Stomach (tissue), 9 donors: ENCODE results near the gene KCNG2. TPM values are rescaled to one million over a fixed set of nuclear protein-coding genes. Genes with fewer than 3 reads are reported as not detected.

ENCODE experiments used
- DNase-seq, 2 donors: peaks; one replicate each; pipeline versions ENCODE4 v3.0.0 to v3.0.0-alpha.2; 2013 to 2019
- H3K27ac ChIP-seq, 5 donors: fragments of 200-600 bp in 4 of 5; sonication (generic) in 4 of 5; one replicate each; pipeline ENCODE4 v1.5.1; 2013 to 2019; ENCODE audit warnings: mild to moderate bottlenecking in 1 of 5, moderate library complexity in 1 of 5
- H3K27me3 ChIP-seq, 3 donors: fragments of 200-600 bp; sonication (generic); one replicate each; pipeline ENCODE4 v1.5.1; 2017 to 2019; ENCODE audit warnings: mixed run types in 1 of 3
- H3K36me3 ChIP-seq, 4 donors: fragments of 200-600 bp; sonication (generic); 1 replicate in 3 of 4; 2 replicates in 1 of 4; pipeline ENCODE4 v1.5.1; 2016 to 2019
- H3K4me1 ChIP-seq, 4 donors: fragments of 200-600 bp; sonication (generic); one replicate each; pipeline ENCODE4 v1.5.1; 2016 to 2019
- H3K4me3 ChIP-seq, 4 donors: fragments of 200-600 bp; sonication (generic) in 3 of 4; one replicate each; pipeline ENCODE4 v1.5.1; 2016 to 2019; ENCODE audit warnings: mild to moderate bottlenecking in 1 of 4
- H3K9me3 ChIP-seq, 4 donors: fragments of 200-600 bp; sonication (generic); one replicate each; pipeline ENCODE4 v1.5.1; 2016 to 2019
- EP300 ChIP-seq: sonication (generic); formaldehyde crosslinking; IDR thresholded peaks from one replicate; pipeline ENCODE4 v1.6.1; 2017; ENCODE audit warnings: antibody characterized with exemption
- POLR2A ChIP-seq, 4 donors: fragments of 450-650 bp; IDR thresholded peaks; one replicate each; pipeline ENCODE4 v1.6.1; 2016; ENCODE audit warnings: antibody characterized with exemption in 4 of 4, control low read depth in 2 of 4, mild to moderate bottlenecking in 1 of 4, moderate library complexity in 1 of 4
- POLR2AphosphoS5 ChIP-seq, 3 donors: sonication (generic); formaldehyde crosslinking; IDR thresholded peaks; one replicate each; pipeline ENCODE4 v1.6.1; 2016; ENCODE audit warnings: antibody characterized with exemption in 3 of 3
- WGBS, 5 donors: extraction: QIAGEN DNeasy Blood & Tissue Kit in 3 of 5; methylation state at CpG; one replicate each; pipeline versions ENCODE4 v1.1.5 to v1.1.7; 2013 to 2018; 5-methylcytosine and 5-hydroxymethylcytosine counted together
- intact Hi-C: fragments of 100-400 bp; cut with DNase I; formaldehyde crosslinking; loops from one replicate; pipeline ENCODE4 v1.15.1; 2023; ENCODE audit warnings: low total_unique reads
- polyA plus RNA-seq, 3 donors: library from polyadenylated mRNA; stranded (reverse); fragments of 200-250 nt; gene quantifications; one replicate each; pipeline ENCODE4 v1.2.3, GENCODE V29; 2013
- total RNA-seq, 5 donors: library from RNA; depleted of rRNA; stranded (reverse); fragments of >200 nt; gene quantifications; one replicate each; pipeline versions ENCODE4 v1.1.0 to v1.2.3, GENCODE V29; 2014 to 2016
- TF ChIP-seq, protein P1 (sequence below), 7 experiments: fragments of 450-650 bp in 4 of 7; fragments of 200-600 bp in 3 of 7; sonication (generic) in 3 of 7; IDR thresholded peaks; one replicate each; pipeline ENCODE4 v1.5.1; 2016 to 2019; ENCODE audit warnings: antibody characterized with exemption in 7 of 7, control low read depth in 2 of 7, mild to moderate bottlenecking in 1 of 7
- donor health status: healthy with polysubstance abuse.
- donor health status: Bipolar disorder and iron deficiency.
- donor health status: healthy.

Gene KCNG2
- total and polyA plus RNA-seq, 8 donors = 0.08 to 2.3 (median 0.92) TPM; not detected in 5

DNA sequence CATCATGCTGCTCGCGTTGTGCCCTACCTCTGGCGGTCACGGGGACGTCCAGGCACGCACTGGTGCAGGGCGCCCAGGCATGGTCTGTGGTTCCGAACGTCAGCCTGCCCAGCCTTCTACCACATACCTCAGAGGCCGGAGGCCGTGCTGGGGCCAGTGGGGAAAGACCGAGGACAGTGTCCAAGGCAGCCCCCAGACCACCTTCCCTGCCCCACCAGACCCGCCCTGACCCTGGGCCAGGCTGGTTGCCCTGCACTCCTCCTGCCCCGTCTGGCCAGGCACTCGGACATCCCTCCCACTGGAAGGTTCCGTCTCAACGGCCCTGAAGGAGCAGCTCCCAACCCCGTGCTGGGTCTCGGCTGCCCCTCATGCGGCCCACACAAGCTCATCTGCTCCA, 120.9 kb downstream of the KCNG2 start:
- H3K27me3 ChIP-seq = no peaks in the 10 kb centered on the region

DNA sequence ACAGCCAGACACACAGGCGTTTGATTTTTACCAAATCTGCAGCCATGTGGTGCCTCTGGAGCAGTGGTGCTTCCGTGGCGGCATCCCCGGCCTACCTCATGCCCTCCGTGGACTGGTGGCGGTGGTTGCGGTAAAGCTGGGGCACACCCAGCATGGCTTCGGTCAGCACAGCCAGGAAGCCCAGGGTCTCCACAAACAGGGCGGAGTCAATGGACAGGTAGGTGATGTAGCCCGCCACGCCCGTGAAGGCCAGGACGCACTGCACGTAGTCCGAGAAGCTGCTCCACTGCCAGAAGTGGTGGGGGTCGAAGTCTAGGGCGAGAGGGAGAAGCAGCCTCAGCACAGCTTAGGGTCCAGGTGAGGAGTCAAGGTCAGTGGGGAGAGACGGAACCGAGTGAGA, 121.4 kb downstream of the KCNG2 start:
- TF ChIP-seq EP300 (no peak), POLR2A (IDR thresholded peaks at IDR 0.05) (no peak), POLR2AphosphoS5 (IDR thresholded peaks at IDR 0.05) (no peak)
- TF ChIP-seq, protein P1, sequence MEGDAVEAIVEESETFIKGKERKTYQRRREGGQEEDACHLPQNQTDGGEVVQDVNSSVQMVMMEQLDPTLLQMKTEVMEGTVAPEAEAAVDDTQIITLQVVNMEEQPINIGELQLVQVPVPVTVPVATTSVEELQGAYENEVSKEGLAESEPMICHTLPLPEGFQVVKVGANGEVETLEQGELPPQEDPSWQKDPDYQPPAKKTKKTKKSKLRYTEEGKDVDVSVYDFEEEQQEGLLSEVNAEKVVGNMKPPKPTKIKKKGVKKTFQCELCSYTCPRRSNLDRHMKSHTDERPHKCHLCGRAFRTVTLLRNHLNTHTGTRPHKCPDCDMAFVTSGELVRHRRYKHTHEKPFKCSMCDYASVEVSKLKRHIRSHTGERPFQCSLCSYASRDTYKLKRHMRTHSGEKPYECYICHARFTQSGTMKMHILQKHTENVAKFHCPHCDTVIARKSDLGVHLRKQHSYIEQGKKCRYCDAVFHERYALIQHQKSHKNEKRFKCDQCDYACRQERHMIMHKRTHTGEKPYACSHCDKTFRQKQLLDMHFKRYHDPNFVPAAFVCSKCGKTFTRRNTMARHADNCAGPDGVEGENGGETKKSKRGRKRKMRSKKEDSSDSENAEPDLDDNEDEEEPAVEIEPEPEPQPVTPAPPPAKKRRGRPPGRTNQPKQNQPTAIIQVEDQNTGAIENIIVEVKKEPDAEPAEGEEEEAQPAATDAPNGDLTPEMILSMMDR (IDR thresholded peaks at IDR 0.05) = no peak
- H3K27me3 ChIP-seq = no peaks in the 10 kb centered on the region
- no peak overlapping the region for H3K27ac ChIP-seq
- peak in 1 of 2 donors; percentile 25 for DNase-seq
- WGBS, 5 donors = 94 to 99% (median 96%) methylated on average over 9 to 19 of the region's 19 CpGs
- H3K4me3 ChIP-seq = no peak overlapping the region
- no peaks in the 10 kb centered on the region for H3K4me1 ChIP-seq
- peaks cover 22 to 68% (median 62%) of the 10 kb centered on the region in 4 donors for H3K36me3 ChIP-seq
- H3K9me3 ChIP-seq = no peaks in the 10 kb centered on the region
- intact Hi-C loops = no loop called here

More for the DNA sequence above, 120.9 kb downstream of the KCNG2 start:
- DNase-seq = peak in 1 of 2 donors; percentile 20
- H3K27ac ChIP-seq = no peak overlapping the region
- no peaks in the 10 kb centered on the region for H3K4me1 ChIP-seq
- no peak overlapping the region for H3K4me3 ChIP-seq
- intact Hi-C loops = no loop called here
- no peaks in the 10 kb centered on the region for H3K9me3 ChIP-seq
- peaks cover 19 to 68% (median 62%) of the 10 kb centered on the region in 4 donors for H3K36me3 ChIP-seq
- TF ChIP-seq POLR2A (IDR thresholded peaks at IDR 0.05) (no peak), POLR2AphosphoS5 (IDR thresholded peaks at IDR 0.05) (no peak), EP300 (no peak)
- TF ChIP-seq, protein P1 (IDR thresholded peaks at IDR 0.05) = no peak
- WGBS, 5 donors = 89 to 98% (median 96%) methylated on average over 14 to 20 of the region's 20 CpGs

DNA sequence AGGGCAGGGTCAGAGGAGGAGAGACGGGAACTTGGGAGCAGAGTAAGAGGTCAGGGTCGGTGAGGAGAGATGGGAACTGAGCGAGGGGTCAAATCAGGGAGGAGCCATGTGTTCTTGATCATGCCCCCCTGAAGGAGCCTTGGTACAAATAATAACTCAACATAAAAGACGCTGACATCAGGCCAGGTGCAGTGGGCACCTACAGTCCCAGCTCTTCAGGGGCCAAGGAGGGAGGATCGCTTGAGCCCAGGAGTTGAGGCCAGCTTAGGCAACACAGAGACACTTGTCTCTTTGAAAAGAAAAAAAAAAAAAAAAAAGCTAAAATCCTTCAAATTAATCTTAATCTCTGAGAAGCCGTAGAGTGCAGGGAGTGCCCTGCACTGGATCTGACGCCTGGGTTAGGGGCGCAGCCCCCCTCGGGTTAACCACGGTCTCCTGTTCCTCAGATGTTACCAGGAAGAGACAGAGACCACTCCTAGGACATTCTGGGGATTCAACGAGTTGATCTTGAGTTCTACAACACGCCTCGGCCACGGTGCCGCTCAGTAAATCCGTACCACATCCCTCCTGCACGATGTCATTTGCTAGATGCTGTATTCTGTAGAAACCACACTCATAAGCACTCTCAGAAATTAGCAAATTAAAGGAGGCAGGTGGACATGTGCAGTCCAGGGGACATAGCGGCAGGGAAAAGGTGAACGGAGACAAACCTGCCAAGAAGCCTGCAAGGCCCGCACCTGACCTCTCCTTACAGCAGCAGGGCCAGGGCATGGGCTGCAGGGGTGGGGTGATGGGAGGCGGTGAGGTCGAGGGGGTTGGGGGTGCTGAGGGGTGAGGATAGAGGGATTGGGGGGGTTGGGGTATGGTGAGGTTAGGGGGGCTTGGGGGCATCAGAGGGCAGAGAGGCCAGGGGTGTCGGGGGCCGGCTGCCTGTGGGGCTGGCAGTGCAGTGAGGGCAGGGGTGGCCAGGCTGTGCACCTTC, 124.5 kb downstream of the KCNG2 start:
- peaks cover 0 to 9% (median 0%) of the 10 kb centered on the region in 4 donors for H3K4me1 ChIP-seq
- no peaks in the 10 kb centered on the region for H3K9me3 ChIP-seq
- no peak overlapping the region for H3K27ac ChIP-seq
- peaks cover 16 to 60% (median 51%) of the 10 kb centered on the region in 4 donors for H3K36me3 ChIP-seq
- no peaks in the 10 kb centered on the region for H3K27me3 ChIP-seq
- H3K4me3 ChIP-seq = no peak overlapping the region
- TF ChIP-seq, protein P1 (IDR thresholded peaks at IDR 0.05) = no peak
- TF ChIP-seq POLR2A (IDR thresholded peaks at IDR 0.05) (no peak), POLR2AphosphoS5 (IDR thresholded peaks at IDR 0.05) (no peak), EP300 (no peak)
- WGBS, 5 donors = 95 to 97% (median 96%) methylated on average over 22 to 24 of the region's 24 CpGs
- peak in 1 of 2 donors; percentile 11 for DNase-seq
- intact Hi-C loops = no loop called here

DNA sequence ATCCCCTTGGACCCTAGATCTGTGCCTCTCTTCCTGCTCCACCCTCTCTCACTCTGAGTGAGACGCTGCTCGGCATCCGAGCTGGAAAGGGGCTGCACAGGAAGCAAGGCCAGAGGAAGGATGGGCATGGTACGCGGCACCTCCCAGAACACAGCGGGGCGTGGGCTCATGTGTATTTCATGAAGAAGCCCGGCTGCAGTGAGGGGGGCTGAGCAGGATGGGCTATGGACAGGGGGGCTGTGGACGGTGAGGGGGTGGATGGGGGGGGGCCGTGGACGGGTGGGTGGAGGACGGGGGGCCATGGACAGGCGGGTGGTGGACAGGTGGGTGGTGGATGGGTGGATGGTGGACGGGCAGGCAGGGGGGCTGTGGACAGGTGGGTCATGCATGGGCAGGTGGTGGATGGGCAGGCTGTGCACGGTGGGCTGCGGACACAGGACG, 125.3 kb downstream of the KCNG2 start:
- DNase-seq = peak in 1 of 2 donors; percentile 19

More for the DNA sequence above, 125.3 kb downstream of the KCNG2 start:
- no peak overlapping the region for H3K4me3 ChIP-seq
- H3K36me3 ChIP-seq = peaks cover 16 to 61% (median 48%) of the 10 kb centered on the region in 4 donors
- H3K9me3 ChIP-seq = no peaks in the 10 kb centered on the region
- 82 to 94% (median 90%) methylated on average over 13 to 17 of the region's 17 CpGs for WGBS, 5 donors
- peaks cover 0 to 9% (median 0%) of the 10 kb centered on the region in 4 donors for H3K4me1 ChIP-seq
- TF ChIP-seq, protein P1 (IDR thresholded peaks at IDR 0.05) = no peak
- no peak for TF ChIP-seq EP300
- TF ChIP-seq POLR2A (IDR thresholded peaks at IDR 0.05) = no peak
- TF ChIP-seq POLR2AphosphoS5 (IDR thresholded peaks at IDR 0.05) = no peak
- no peaks in the 10 kb centered on the region for H3K27me3 ChIP-seq
- H3K27ac ChIP-seq = no peak overlapping the region
- intact Hi-C loops = no loop called here
